Tibial nerve (tissue), 4 donors: ENCODE results near the gene AP3S2. TPM values are rescaled to one million over a fixed set of nuclear protein-coding genes. Genes with fewer than 3 reads are reported as not detected.
"Not testable (repeated sequence)": the region's sequence is repeated elsewhere in the genome, so short reads cannot be mapped to it uniquely, and the experiment has no call there.

ENCODE experiments used
- DNase-seq, 2 donors: peaks; one replicate each; pipeline ENCODE4 v3.0.0-alpha.2; 2019; ENCODE audit warnings: low spot score in 2 of 2
- H3K27ac ChIP-seq, 4 donors: fragments of 200-600 bp; sonication (generic) in 3 of 4; one replicate each; pipeline ENCODE4 v1.5.1; 2017 to 2019; ENCODE audit warnings: mild to moderate bottlenecking in 1 of 4
- H3K27me3 ChIP-seq, 2 donors: fragments of 200-600 bp; sonication (generic) in 1 of 2; one replicate each; pipeline versions ENCODE4 v1.5.1 to v1.6.0; 2017 to 2019
- H3K36me3 ChIP-seq, 3 donors: fragments of 200-600 bp; sonication (generic); one replicate each; pipeline ENCODE4 v1.5.1; 2018 to 2019
- H3K4me1 ChIP-seq, 4 donors: fragments of 200-600 bp; sonication (generic) in 3 of 4; one replicate each; pipeline ENCODE4 v1.5.1; 2017 to 2019
- H3K4me3 ChIP-seq, 4 donors: fragments of 200-600 bp; sonication (generic) in 3 of 4; one replicate each; pipeline ENCODE4 v1.5.1; 2017 to 2019; ENCODE audit warnings: mild to moderate bottlenecking in 1 of 4, moderate library complexity in 1 of 4
- H3K9me3 ChIP-seq, 4 donors: fragments of 200-600 bp; sonication (generic) in 3 of 4; one replicate each; pipeline ENCODE4 v1.5.1; 2017 to 2019
- CTCF ChIP-seq, 5 experiments: fragments of 200-600 bp in 3 of 5; fragments of 450-650 bp in 2 of 5; sonication (generic) in 3 of 5; IDR thresholded peaks; one replicate each; pipeline ENCODE4 v1.5.1; 2016 to 2019; ENCODE audit warnings: antibody characterized with exemption in 5 of 5, mild to moderate bottlenecking in 3 of 5, moderate library complexity in 2 of 5
- EP300 ChIP-seq, 2 donors: sonication (generic); formaldehyde crosslinking; IDR thresholded peaks; one replicate each; pipeline ENCODE4 v1.6.1; 2017; ENCODE audit warnings: antibody characterized with exemption in 2 of 2, mild to moderate bottlenecking in 1 of 2
- POLR2A ChIP-seq, 2 donors: fragments of 450-650 bp; IDR thresholded peaks; one replicate each; pipeline ENCODE4 v1.6.1; 2017; ENCODE audit warnings: antibody characterized with exemption in 2 of 2, mild to moderate bottlenecking in 2 of 2, moderate library complexity in 2 of 2
- WGBS, 2 donors: methylation state at CpG; one replicate each; pipeline ENCODE4 v1.1.5; 2018; 5-methylcytosine and 5-hydroxymethylcytosine counted together
- total RNA-seq, 4 donors: library from RNA; depleted of rRNA; stranded (reverse); fragments of >200 nt; gene quantifications; one replicate each; pipeline ENCODE4 v1.1.0, GENCODE V29; 2016

Gene AP3S2
- total RNA-seq, 4 donors from 2014 or later: 49.2 to 61.4 (median 52.2) TPM

- Histone ChIP-seq H3K4me3 (no peak overlapping the region), H3K27ac (no peak overlapping the region)
These were observed 58.6 kb downstream of the AP3S2 start for GRCh38 chr15:89835176-89835564.

GRCh38 chr15:89834465-89835175 is 59.2 kb downstream of the AP3S2 start:
- H3K27me3 ChIP-seq, DNase-seq, H3K4me3 ChIP-seq, H3K9me3 ChIP-seq, H3K27ac ChIP-seq: not testable (repeated sequence)
- 92 to 93% methylated on average over 9 of the region's 9 CpGs for WGBS, 2 donors
- peaks cover 0 to 69% (median 17%) of the 10 kb centered on the region in 3 donors for H3K36me3 ChIP-seq
- peaks cover 0 to 29% (median 6%) of the 10 kb centered on the region in 4 donors for H3K4me1 ChIP-seq

More at GRCh38 chr15:89835176-89835564, 58.6 kb downstream of the AP3S2 start:
- Histone ChIP-seq H3K4me1 (peaks cover 0 to 29% (median 6%) of the 10 kb centered on the region in 4 donors), H3K36me3 (peaks cover 0 to 75% (median 17%) of the 10 kb centered on the region in 3 donors), H3K9me3 (no peaks in the 10 kb centered on the region), H3K27me3 (no peaks in the 10 kb centered on the region)
- TF ChIP-seq CTCF (IDR thresholded peaks at IDR 0.05) (no peak), EP300 (IDR thresholded peaks at IDR 0.05) (no peak), POLR2A (IDR thresholded peaks at IDR 0.05) (no peak)
- 88 to 94% methylated on average over 4 to 5 of the region's 5 CpGs for WGBS, 2 donors
- no peak for DNase-seq

- Histone ChIP-seq H3K27me3 (no peaks in the 10 kb centered on the region), H3K27ac (no peak overlapping the region), H3K4me3 (no peak overlapping the region), H3K4me1 (peaks cover 0 to 36% (median 11%) of the 10 kb centered on the region in 4 donors), H3K36me3 (peaks cover 0 to 68% (median 17%) of the 10 kb centered on the region in 3 donors), H3K9me3 (no peaks in the 10 kb centered on the region)
- TF ChIP-seq EP300 (IDR thresholded peaks at IDR 0.05) (no peak), CTCF (IDR thresholded peaks at IDR 0.05) (no peak), POLR2A (IDR thresholded peaks at IDR 0.05) (no peak)
- 96 to 97% methylated on average over 7 of the region's 7 CpGs for WGBS, 2 donors
- DNase-seq: no peak
These were observed 59.8 kb downstream of the AP3S2 start for GRCh38 chr15:89833966-89834365.

GRCh38 chr15:89830639-89831038 is 63.2 kb downstream of the AP3S2 start:
- H3K27ac ChIP-seq: no peak overlapping the region

GRCh38 chr15:89829616-89830440 is 64.0 kb downstream of the AP3S2 start:
- TF ChIP-seq CTCF (IDR thresholded peaks at IDR 0.05) (no peak), POLR2A (IDR thresholded peaks at IDR 0.05) (no peak), EP300 (IDR thresholded peaks at IDR 0.05) (no peak)
- Histone ChIP-seq H3K36me3 (peaks cover 0 to 35% (median 11%) of the 10 kb centered on the region in 3 donors), H3K9me3 (no peaks in the 10 kb centered on the region), H3K27ac (no peak overlapping the region), H3K4me3 (no peak overlapping the region), H3K27me3 (no peaks in the 10 kb centered on the region), H3K4me1 (peaks cover 0 to 23% (median 18%) of the 10 kb centered on the region in 4 donors)
- 88 to 92% methylated on average over 17 of the region's 17 CpGs for WGBS, 2 donors
- no peak for DNase-seq

More at GRCh38 chr15:89830639-89831038, 63.2 kb downstream of the AP3S2 start:
- TF ChIP-seq CTCF (IDR thresholded peaks at IDR 0.05): no peak
- TF ChIP-seq POLR2A (IDR thresholded peaks at IDR 0.05): no peak
- no peak for TF ChIP-seq EP300 (IDR thresholded peaks at IDR 0.05)
- Histone ChIP-seq H3K36me3 (peaks cover 0 to 43% (median 17%) of the 10 kb centered on the region in 3 donors), H3K9me3 (no peaks in the 10 kb centered on the region), H3K4me1 (peaks cover 0 to 24% (median 18%) of the 10 kb centered on the region in 4 donors), H3K4me3 (no peak overlapping the region), H3K27me3 (no peaks in the 10 kb centered on the region)
- no peak for DNase-seq
- 85 to 87% methylated on average over 11 to 12 of the region's 12 CpGs for WGBS, 2 donors
